Prostate gland (tissue), 2 donors: ENCODE results near the gene CES4A.

Experiments
- CTCF ChIP-seq, 4 experiments: fragments of 200-600 bp in 2 of 4; fragments of 450-650 bp in 2 of 4; sonication (generic) in 2 of 4; IDR thresholded peaks; 1 replicate in 3 of 4; 2 replicates in 1 of 4; pipeline ENCODE4 v1.5.1; 2016 to 2019; ENCODE audit warnings: antibody characterized with exemption in 4 of 4, mild to moderate bottlenecking in 2 of 4, moderate library complexity in 2 of 4
- POLR2A ChIP-seq: fragments of 450-650 bp; IDR thresholded peaks from one replicate; pipeline ENCODE4 v1.6.1; 2016; ENCODE audit warnings: antibody characterized with exemption, mild to moderate bottlenecking

DNA sequence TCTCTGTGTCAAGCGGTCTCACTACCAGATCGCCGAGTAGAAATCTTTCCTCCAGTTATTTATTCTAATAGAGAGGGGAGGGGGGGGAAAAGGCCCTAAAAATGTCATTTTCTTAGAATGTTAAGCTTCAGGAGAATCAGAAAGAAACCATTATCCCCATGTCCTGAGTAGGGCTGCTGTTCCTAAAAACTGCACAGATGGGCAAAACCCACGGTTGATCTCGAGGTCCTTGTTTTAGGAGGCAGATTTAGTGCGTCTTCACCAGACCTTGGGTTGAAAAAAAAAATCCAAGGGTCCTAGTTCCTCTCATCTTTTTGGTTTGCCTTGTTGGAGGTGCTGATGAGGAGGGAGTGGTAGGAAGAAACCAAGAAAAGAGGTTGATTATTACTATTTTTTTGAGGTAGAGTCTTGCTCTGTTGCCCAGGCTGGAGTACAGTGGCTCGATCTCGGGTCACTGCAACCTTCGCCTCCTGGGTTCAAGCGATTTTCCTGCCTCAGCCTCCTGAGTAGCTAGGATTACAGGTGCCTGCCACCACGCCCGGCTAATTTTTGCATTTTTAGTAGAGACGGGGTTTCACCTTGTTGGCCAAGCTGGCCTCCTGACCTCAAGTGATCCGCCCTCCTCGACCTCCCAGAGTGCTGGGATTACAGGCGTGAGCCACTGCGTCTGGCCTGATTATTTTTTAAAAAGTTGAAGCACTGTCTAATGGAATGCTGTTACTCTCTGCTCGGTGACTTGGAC lies 42.0 kb downstream of the CES4A start:
- TF ChIP-seq POLR2A (no peak), CTCF (IDR thresholded peaks at IDR 0.05) (no peak)
